Endothelial cell of umbilical vein (primary cell): ENCODE data around the gene HS3ST3B1. TPM values are rescaled to one million over a fixed set of nuclear protein-coding genes. Genes with fewer than 3 reads are reported as not detected.

Experiments used
- BruUV-seq: library from RNA; stranded (reverse); fragments of 400-500 nt; replicated peaks from 2 replicates; lab custom pipeline; 2021; lab: Mats Ljungman, UMichigan
- CTCF ChIA-PET: fragments of 300-600, 350-600 bp; sonication (Branson Sonifier 250); formaldehyde crosslinking; loops from one replicate; lab custom pipeline; 2021; ENCODE audit warnings: antibody characterized with exemption, inconsistent platforms; lab: Charles Lee
- POLR2A ChIA-PET: fragments of 300-600, 350-600 bp; sonication (Branson Sonifier 250); formaldehyde crosslinking; loops from one replicate; lab custom pipeline; 2021; ENCODE audit warnings: antibody characterized with exemption, inconsistent platforms; lab: Charles Lee
- DNase-seq: peaks from one replicate; pipeline ENCODE4 v3.0.0-alpha.2; 2011; ENCODE audit warnings: low read depth, low spot score
- FAIRE-seq: peaks from 2 replicates; lab custom pipeline; 2011; peaks lifted over from hg19 to GRCh38; lab: Jason Lieb, UNC
- H2AFZ ChIP-seq: 2 replicates; pipeline ENCODE4 v1.6.0; 2012; ENCODE audit warnings: low read depth, low read length, control low read depth, inconsistent platforms
- H3K27ac ChIP-seq: 2 replicates; pipeline ENCODE4 v1.5.1; 2011; ENCODE audit warnings: low read depth, mild to moderate bottlenecking, control low read depth, low read length, moderate library complexity; ENCODE audit not compliant: insufficient read depth
- H3K27me3 ChIP-seq, 2 experiments: 2 replicates each; pipeline versions ENCODE4 v1.6.0 to v1.6.1; 2011; ENCODE audit warnings: low read length in 2 of 2, mixed read lengths in 1 of 2; ENCODE audit not compliant: control insufficient read depth in 2 of 2, insufficient read depth in 2 of 2
- H3K36me3 ChIP-seq, 2 experiments: 2 replicates in 1 of 2; 3 replicates in 1 of 2; pipeline ENCODE4 v1.5.1; 2011; ENCODE audit warnings: low read length in 2 of 2, mild to moderate bottlenecking in 1 of 2, moderate library complexity in 1 of 2; ENCODE audit not compliant: control insufficient read depth in 2 of 2, insufficient read depth in 2 of 2; ENCODE audit errors: extremely low read depth in 1 of 2
- H3K4me1 ChIP-seq: 3 replicates; pipeline ENCODE4 v1.5.1; 2011; ENCODE audit warnings: mild to moderate bottlenecking, low read length; ENCODE audit not compliant: control insufficient read depth, insufficient read depth; ENCODE audit errors: extremely low read depth
- H3K4me2 ChIP-seq: 2 replicates; pipeline ENCODE4 v1.6.1; 2011; ENCODE audit warnings: low read length, control low read depth, mixed read lengths; ENCODE audit not compliant: insufficient read depth
- H3K4me3 ChIP-seq, 3 experiments: fragments of 200-600 bp in 1 of 3; sonication (generic), shearing (Covaris generic) in 1 of 3; replicated peaks in 1 of 3; 2 replicates each; pipeline ENCODE4 v1.5.1; 2011 to 2016; ENCODE audit warnings: control low read depth in 3 of 3, low read length in 3 of 3, mild to moderate bottlenecking in 2 of 3, inconsistent platforms in 1 of 3, low read depth in 1 of 3, moderate library complexity in 1 of 3; ENCODE audit not compliant: insufficient read depth in 1 of 3
- H3K79me2 ChIP-seq: 2 replicates; pipeline ENCODE4 v1.6.0; 2012; ENCODE audit warnings: low read length, inconsistent platforms; ENCODE audit not compliant: control insufficient read depth, insufficient read depth
- H3K9ac ChIP-seq: replicated peaks from 2 replicates; pipeline ENCODE3; 2011; ENCODE audit warnings: low read length, control low read depth; ENCODE audit not compliant: insufficient read depth; ENCODE audit errors: extremely low read depth
- H3K9me1 ChIP-seq: replicated peaks from 3 replicates; pipeline ENCODE4 v1.6.0; 2011; ENCODE audit warnings: mild to moderate bottlenecking, low read length; ENCODE audit not compliant: control insufficient read depth, insufficient read depth; ENCODE audit errors: extremely low read depth
- H3K9me3 ChIP-seq: replicated peaks from 2 replicates; pipeline ENCODE4 v1.5.1; 2012; ENCODE audit warnings: low read length, inconsistent platforms; ENCODE audit not compliant: control insufficient read depth, insufficient read depth
- H4K20me1 ChIP-seq: replicated peaks from 2 replicates; pipeline ENCODE3; 2011; ENCODE audit warnings: mild to moderate bottlenecking, low read length; ENCODE audit not compliant: control insufficient read depth, insufficient read depth; ENCODE audit errors: extremely low read depth
- CTCF ChIP-seq, 2 donors: IDR thresholded peaks; 1 replicate in 1 of 2; 2 replicates in 1 of 2; pipeline ENCODE4 v1.5.1; 2011; ENCODE audit warnings: low read length in 2 of 2, mild to moderate bottlenecking in 2 of 2, moderate library complexity in 2 of 2, control low read depth in 1 of 2, inconsistent platforms in 1 of 2, low read depth in 1 of 2; ENCODE audit not compliant: insufficient read depth in 1 of 2; ENCODE audit errors: extremely low read depth in 1 of 2
- EZH2 ChIP-seq: IDR thresholded peaks from 2 replicates; pipeline ENCODE4 v1.6.1; 2012; ENCODE audit warnings: borderline replicate concordance, low read depth, mild to moderate bottlenecking, moderate library complexity, low read length, inconsistent platforms; ENCODE audit not compliant: severe bottlenecking
- FOS ChIP-seq: IDR thresholded peaks from 2 replicates; pipeline ENCODE4 v1.6.1; 2011; ENCODE audit warnings: mild to moderate bottlenecking, low read length, moderate library complexity, borderline replicate concordance; ENCODE audit not compliant: insufficient read depth
- GATA2 ChIP-seq: IDR thresholded peaks from 2 replicates; pipeline ENCODE4 v1.7.0; 2011; ENCODE audit warnings: low read depth, mild to moderate bottlenecking, moderate library complexity, mixed read lengths, low read length; ENCODE audit not compliant: insufficient read length, insufficient read depth
- JUN ChIP-seq: IDR thresholded peaks from 2 replicates; pipeline ENCODE4 v1.6.1; 2011; ENCODE audit warnings: borderline replicate concordance, low read depth; ENCODE audit not compliant: insufficient read length, insufficient read depth
- MAX ChIP-seq: IDR thresholded peaks from 2 replicates; pipeline ENCODE4 v1.6.1; 2011; ENCODE audit not compliant: insufficient read depth, insufficient read length
- MYC ChIP-seq: IDR thresholded peaks from one replicate; pipeline ENCODE4 v1.6.1; 2011; ENCODE audit warnings: mild to moderate bottlenecking, low read depth, low read length
- POLR2A ChIP-seq: IDR thresholded peaks from 2 replicates; pipeline ENCODE4 v1.6.1; 2012; ENCODE audit warnings: low read depth, mild to moderate bottlenecking, control low read depth, low read length
- POLR2AphosphoS5 ChIP-seq: IDR thresholded peaks from 2 replicates; pipeline ENCODE4 v1.6.1; 2012; ENCODE audit warnings: low read depth, mild to moderate bottlenecking, control low read depth, low read length, moderate library complexity; ENCODE audit not compliant: insufficient read depth
- dilution Hi-C: fragments of 300-500 bp; cut with MboI; formaldehyde crosslinking; loops from one replicate; pipeline ENCODE4 v1.15.0; 2019; ENCODE audit warnings: low sequenced_read_pairs; ENCODE audit not compliant: extremely low pct_ligation_motif_present
- intact Hi-C: fragments of 100-400 bp; cut with micrococcal nuclease; formaldehyde crosslinking; loops from one replicate; pipeline ENCODE4 v1.10.0; 2022
- polyA plus RNA-seq, 4 experiments: library from polyadenylated mRNA; depleted of rRNA in 3 of 4; stranded (reverse) in 3 of 4; unstranded in 1 of 4; fragments of >200 nt; gene quantifications; 2 replicates each; pipeline versions ENCODE4 v1.2.1 to v1.2.3, GENCODE V29; 2011 to 2012; ENCODE audit warnings: missing spikeins in 1 of 4
- total RNA-seq: library from RNA; stranded (reverse); gene quantifications from 2 replicates; pipeline ENCODE4 v1.2.3, GENCODE V29; 2021

The HS3ST3B1 gene
- total and polyA plus RNA-seq, 2 donors (not counting 3 experiments of a cell fraction or from before 2014, with no cell fraction given) = not detected

DNA sequence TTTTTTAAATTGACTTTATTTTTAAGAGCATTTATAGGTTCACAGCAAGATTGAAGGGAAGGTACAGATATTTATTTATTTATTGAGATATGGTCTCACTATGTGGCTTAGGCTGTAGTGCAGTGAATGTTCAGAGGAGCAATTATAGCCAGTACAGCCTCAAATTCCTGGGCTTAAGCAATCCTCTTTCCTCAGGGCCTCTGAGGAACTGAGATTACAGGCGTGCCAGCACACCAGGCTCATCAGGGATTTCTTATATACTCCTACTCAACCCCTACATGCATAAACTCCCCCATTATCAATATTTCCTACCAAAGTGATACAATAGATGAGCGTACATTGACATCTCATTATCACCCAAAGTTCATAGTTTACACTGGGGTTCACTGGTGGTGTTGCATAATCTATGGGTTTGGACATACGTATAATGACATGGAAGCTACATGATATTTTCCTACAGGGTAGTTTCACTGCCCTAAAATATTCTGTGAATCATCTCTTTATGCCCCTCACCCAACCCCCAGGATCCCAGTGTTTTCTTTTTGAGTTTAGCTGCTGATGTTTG is 33.5 kb downstream of the HS3ST3B1 start:
- no peak for FAIRE-seq
- CTCF ChIA-PET = no interaction called here
- POLR2A ChIA-PET = no interaction called here

More for the DNA sequence above, 33.5 kb downstream of the HS3ST3B1 start:
- no peaks in the 10 kb centered on the region for H3K9me1 ChIP-seq
- BruUV-seq = no TSS peak
- no peaks in the 10 kb centered on the region for H3K79me2 ChIP-seq
- H3K9me3 ChIP-seq = peaks cover 1% of the 10 kb centered on the region
- intact Hi-C loops = no loop called here
- H4K20me1 ChIP-seq = no peaks in the 10 kb centered on the region
- no peak overlapping the region for H2AFZ ChIP-seq
- TF ChIP-seq POLR2A (no peak), FOS (no peak), CTCF (IDR thresholded peaks at IDR 0.05; ENCODE audit: extremely low read depth in 1 of 2, insufficient read depth in 1 of 2, low read depth in 1 of 2, low read length in 2 of 2) (no peak), MYC (no peak), EZH2 (no peak), JUN (no peak), POLR2AphosphoS5 (no peak), MAX (no peak), GATA2 (no peak)
- H3K36me3 ChIP-seq = no peaks in the 10 kb centered on the region
- no peak overlapping the region for H3K4me3 ChIP-seq
- DNase-seq = no peak
- H3K9ac ChIP-seq = no peak overlapping the region
- no peaks in the 10 kb centered on the region for H3K27me3 ChIP-seq
- dilution Hi-C loops = no loop called here
- H3K4me2 ChIP-seq = no peak overlapping the region
- no peaks in the 10 kb centered on the region for H3K4me1 ChIP-seq
- H3K27ac ChIP-seq = no peak overlapping the region
